SU-DHL-6 (cell line): ENCODE measurements around the gene CELA3B.
"Not testable (repeated sequence)": the region's sequence is repeated elsewhere in the genome, so short reads cannot be mapped to it uniquely, and the experiment has no call there.

Experiments used
- H2AFZ ChIP-seq: fragments of 200-600 bp; sonication (generic); 2 replicates; pipeline ENCODE4 v1.6.1; 2014; ENCODE audit warnings: low read depth, mild to moderate bottlenecking, moderate library complexity, mixed read lengths, antibody characterized with exemption, low read length; ENCODE audit not compliant: severe bottlenecking
- H3F3A ChIP-seq: fragments of 200-600 bp; shearing (Covaris generic); 2 replicates; pipeline ENCODE4 v1.6.0; 2016; ENCODE audit warnings: antibody characterized with exemption, mild to moderate bottlenecking; ENCODE audit not compliant: insufficient read depth
- H3K27ac ChIP-seq: fragments of 200-600 bp; sonication (generic); 2 replicates; pipeline ENCODE4 v1.5.1; 2016; ENCODE audit warnings: low read depth, mild to moderate bottlenecking, low read length, moderate library complexity, mixed read lengths
- H3K27me3 ChIP-seq: fragments of 200-600 bp; sonication (generic), shearing (Covaris generic); 2 replicates; pipeline ENCODE4 v1.6.0; 2014; ENCODE audit warnings: mild to moderate bottlenecking, low read length
- H3K36me3 ChIP-seq: fragments of 200-600 bp; sonication (generic); 2 replicates; pipeline ENCODE4 v1.6.1; 2014; ENCODE audit warnings: mild to moderate bottlenecking, low read length, mixed read lengths
- H3K4me2 ChIP-seq: fragments of 300-600, 200-600 bp; shearing (Covaris generic), sonication (generic); 2 replicates; pipeline ENCODE4 v1.6.0; 2014; ENCODE audit warnings: low read length, low read depth, mild to moderate bottlenecking; ENCODE audit not compliant: poor library complexity, severe bottlenecking
- H3K4me3 ChIP-seq: fragments of 200-600 bp; sonication (generic); 2 replicates; pipeline ENCODE4 v1.5.1; 2014; ENCODE audit warnings: antibody characterized with exemption, low read length, mild to moderate bottlenecking, mixed read lengths; ENCODE audit not compliant: insufficient read depth, poor library complexity, severe bottlenecking
- H3K79me2 ChIP-seq: fragments of 200-600 bp; sonication (generic); 2 replicates; pipeline ENCODE4 v1.6.1; 2014; ENCODE audit warnings: mild to moderate bottlenecking, low read length, moderate library complexity; ENCODE audit not compliant: insufficient read depth
- H3K9ac ChIP-seq: fragments of 200-600 bp; sonication (generic); 2 replicates; pipeline ENCODE4 v1.7.0; 2014; ENCODE audit warnings: mild to moderate bottlenecking, low read length
- H3K9me2 ChIP-seq: fragments of 200-600 bp; sonication (generic); replicated peaks from 2 replicates; pipeline ENCODE4 v1.6.1; 2014; ENCODE audit warnings: low read length; ENCODE audit not compliant: insufficient read depth
- H3K9me3 ChIP-seq: fragments of 200-600 bp; sonication (generic); 2 replicates; pipeline ENCODE4 v1.6.1; 2014; ENCODE audit warnings: low read length, mixed read lengths; ENCODE audit not compliant: insufficient read depth
- H4K20me1 ChIP-seq: fragments of 200-600 bp; sonication (generic); 2 replicates; pipeline ENCODE4 v1.6.1; 2014; ENCODE audit warnings: low read depth, mild to moderate bottlenecking, antibody characterized with exemption, low read length, moderate library complexity, mixed read lengths
- CTCF ChIP-seq: fragments of 200-600 bp; sonication (generic); IDR thresholded peaks from one replicate; pipeline ENCODE4 v1.5.1; 2017; ENCODE audit warnings: antibody characterized with exemption, mild to moderate bottlenecking, low read length, moderate library complexity; ENCODE audit not compliant: insufficient read depth, poor library complexity, severe bottlenecking
- EZH2phosphoT487 ChIP-seq: fragments of 200-600 bp; sonication (generic), shearing (Covaris generic); conservative IDR thresholded peaks from 2 replicates; pipeline ENCODE4 v1.6.1; 2018; ENCODE audit warnings: mild to moderate bottlenecking, antibody characterized with exemption, low read length, moderate library complexity, mixed read lengths

Gene CELA3B

DNA sequence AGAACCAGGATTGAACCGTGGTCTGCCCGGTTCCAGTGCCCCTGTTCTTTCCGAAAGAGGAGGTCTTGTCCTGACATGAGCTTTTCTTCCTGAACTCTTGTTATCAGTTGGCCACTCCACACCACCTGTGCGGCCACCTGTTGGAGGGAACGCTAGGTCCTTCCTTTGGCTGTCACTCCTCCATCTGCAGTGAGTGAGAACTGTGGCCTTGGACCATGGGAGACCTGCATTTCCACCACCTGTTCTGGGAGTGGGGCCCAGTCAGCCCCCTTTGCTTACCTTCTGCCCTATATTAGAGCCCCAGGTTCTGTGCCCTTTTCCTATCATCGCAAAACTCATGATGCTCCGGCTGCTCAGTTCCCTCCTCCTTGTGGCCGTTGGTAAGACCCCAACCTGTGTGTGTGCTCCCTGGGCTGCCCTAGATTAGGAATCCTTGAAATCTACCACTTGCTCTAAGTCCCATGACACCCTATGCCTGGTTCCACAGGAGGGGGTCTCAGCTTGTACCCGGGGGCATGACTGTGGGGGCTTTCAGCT is at the start of gene CELA3B:
Gene CELA3B, plus strand, starts transcription at position 320 of the 537 bp plus-strand sequence. Its CDS starts 18 bp downstream, at position 338.
- H3K27me3 ChIP-seq, H3K79me2 ChIP-seq, H2AFZ ChIP-seq, H3K9ac ChIP-seq, H3K27ac ChIP-seq, H3K36me3 ChIP-seq, H4K20me1 ChIP-seq, H3K9me2 ChIP-seq, H3K4me3 ChIP-seq, H3K4me2 ChIP-seq, H3F3A ChIP-seq, H3K9me3 ChIP-seq: not testable (repeated sequence)

GRCh38 chr1:21927533-21928237 is 49.1 kb upstream of the CELA3B start:
- no peaks in the 10 kb centered on the region for H3K9me3 ChIP-seq
- H2AFZ ChIP-seq = no peak overlapping the region
- no peak for TF ChIP-seq CTCF
- no peak for TF ChIP-seq EZH2phosphoT487
- no peak overlapping the region for H3K27ac ChIP-seq
- no peaks in the 10 kb centered on the region for H3K9me2 ChIP-seq
- no peaks in the 10 kb centered on the region for H3K79me2 ChIP-seq
- no peaks in the 10 kb centered on the region for H3F3A ChIP-seq
- H3K4me2 ChIP-seq = no peak overlapping the region
- no peaks in the 10 kb centered on the region for H3K27me3 ChIP-seq
- no peak overlapping the region for H3K4me3 ChIP-seq
- no peaks in the 10 kb centered on the region for H3K36me3 ChIP-seq
- no peaks in the 10 kb centered on the region for H4K20me1 ChIP-seq
- H3K9ac ChIP-seq = no peak overlapping the region

GRCh38 chr1:21930080-21930571 is 46.7 kb upstream of the CELA3B start:
- no peak overlapping the region for H2AFZ ChIP-seq
- H3K4me2 ChIP-seq = no peak overlapping the region
- H3K9me2 ChIP-seq = no peaks in the 10 kb centered on the region
- no peak overlapping the region for H3K27ac ChIP-seq
- no peak overlapping the region for H3K9ac ChIP-seq
- H3K79me2 ChIP-seq = no peaks in the 10 kb centered on the region
- TF ChIP-seq EZH2phosphoT487 (no peak), CTCF (no peak)
- no peaks in the 10 kb centered on the region for H3K36me3 ChIP-seq
- H4K20me1 ChIP-seq = no peaks in the 10 kb centered on the region
- no peaks in the 10 kb centered on the region for H3K9me3 ChIP-seq
- no peak overlapping the region for H3K4me3 ChIP-seq
- H3K27me3 ChIP-seq = no peaks in the 10 kb centered on the region
- no peaks in the 10 kb centered on the region for H3F3A ChIP-seq

DNA sequence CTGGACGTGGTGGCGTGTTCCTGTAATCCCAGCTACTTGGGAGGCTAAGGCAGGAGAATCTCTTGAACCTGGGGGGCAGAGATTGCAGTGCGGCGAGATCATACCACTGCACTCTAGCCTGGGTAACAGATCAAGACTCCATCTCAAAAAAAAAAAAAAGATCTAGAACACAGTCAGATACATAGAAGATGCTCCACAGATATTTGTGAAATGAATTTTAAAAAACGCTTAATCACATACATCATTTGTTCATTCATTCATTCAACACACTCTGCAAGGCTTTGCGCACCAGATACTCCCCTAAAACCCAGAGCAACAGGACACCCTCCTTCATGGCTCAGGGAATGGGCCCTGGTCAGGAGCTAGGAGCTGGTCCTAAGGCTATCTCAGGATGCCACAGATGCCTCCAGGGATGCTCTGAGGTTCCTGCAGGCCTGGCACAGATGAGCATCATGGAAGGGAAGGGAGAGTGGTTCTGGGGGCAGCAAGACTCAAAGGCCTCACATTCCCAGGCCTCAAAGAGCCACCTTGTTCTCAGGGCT is 46.1 kb upstream of the CELA3B start:
- Histone ChIP-seq H3K9me2 (no peaks in the 10 kb centered on the region), H3K27ac (no peak overlapping the region), H3K9me3 (no peaks in the 10 kb centered on the region), H3K4me3 (no peak overlapping the region), H3K9ac (no peak overlapping the region), H3K79me2 (no peaks in the 10 kb centered on the region), H4K20me1 (no peaks in the 10 kb centered on the region), H3K4me2 (no peak overlapping the region), H3K36me3 (no peaks in the 10 kb centered on the region), H2AFZ (no peak overlapping the region), H3F3A (no peaks in the 10 kb centered on the region), H3K27me3 (no peaks in the 10 kb centered on the region)
- TF ChIP-seq CTCF (no peak), EZH2phosphoT487 (no peak)
